Activated CD4-positive, CD25-positive, alpha-beta regulatory T cell treated with anti-CD3 and anti-CD28 coated beads, Interleukin-2, amount 50 U/mL, for 16 hours (primary cell): ENCODE data around the gene MAN2B2.
"Not testable (repeated sequence)": the region's sequence is repeated elsewhere in the genome, so short reads cannot be mapped to it uniquely, and the experiment has no call there.

ENCODE experiments used
- DNase-seq: peaks from one replicate; pipeline ENCODE4 v3.0.0-alpha.2; 2020; ENCODE audit warnings: low read depth, low spot score

Gene MAN2B2

DNA sequence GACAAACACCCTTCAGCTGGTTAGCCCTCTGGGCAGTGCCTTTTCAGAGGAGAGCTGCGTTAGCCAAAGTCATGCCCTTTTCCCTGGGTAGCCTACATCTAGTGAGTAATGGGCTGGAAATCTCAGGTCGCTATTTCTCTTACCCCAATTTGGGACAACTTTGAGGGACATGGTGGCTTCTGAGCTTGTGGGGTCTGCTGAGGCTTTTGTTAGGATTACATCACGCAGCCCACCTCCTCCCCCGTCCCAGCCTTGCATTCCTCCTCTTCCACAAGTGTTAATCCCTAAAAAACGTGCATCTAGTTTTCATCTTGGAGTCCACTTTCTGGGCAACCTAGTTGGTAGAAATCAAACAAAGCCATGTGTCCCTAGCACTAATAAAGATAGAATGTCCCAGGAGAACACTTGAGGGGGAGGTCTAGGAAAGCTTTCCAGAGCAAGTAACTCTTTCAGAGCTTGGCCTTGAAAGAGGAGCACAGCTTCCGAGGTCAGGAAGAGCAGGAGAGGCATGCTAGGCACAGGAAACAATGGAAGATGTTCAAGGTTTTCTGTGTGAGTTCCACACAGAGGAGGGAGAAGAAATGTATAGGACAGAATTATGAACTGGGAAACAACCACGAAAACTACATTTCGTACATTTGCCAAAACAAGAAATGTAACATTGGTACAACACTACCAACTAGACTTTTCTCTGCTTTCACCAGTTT is 68.3 kb downstream of the MAN2B2 start:
- no peak for DNase-seq

DNA sequence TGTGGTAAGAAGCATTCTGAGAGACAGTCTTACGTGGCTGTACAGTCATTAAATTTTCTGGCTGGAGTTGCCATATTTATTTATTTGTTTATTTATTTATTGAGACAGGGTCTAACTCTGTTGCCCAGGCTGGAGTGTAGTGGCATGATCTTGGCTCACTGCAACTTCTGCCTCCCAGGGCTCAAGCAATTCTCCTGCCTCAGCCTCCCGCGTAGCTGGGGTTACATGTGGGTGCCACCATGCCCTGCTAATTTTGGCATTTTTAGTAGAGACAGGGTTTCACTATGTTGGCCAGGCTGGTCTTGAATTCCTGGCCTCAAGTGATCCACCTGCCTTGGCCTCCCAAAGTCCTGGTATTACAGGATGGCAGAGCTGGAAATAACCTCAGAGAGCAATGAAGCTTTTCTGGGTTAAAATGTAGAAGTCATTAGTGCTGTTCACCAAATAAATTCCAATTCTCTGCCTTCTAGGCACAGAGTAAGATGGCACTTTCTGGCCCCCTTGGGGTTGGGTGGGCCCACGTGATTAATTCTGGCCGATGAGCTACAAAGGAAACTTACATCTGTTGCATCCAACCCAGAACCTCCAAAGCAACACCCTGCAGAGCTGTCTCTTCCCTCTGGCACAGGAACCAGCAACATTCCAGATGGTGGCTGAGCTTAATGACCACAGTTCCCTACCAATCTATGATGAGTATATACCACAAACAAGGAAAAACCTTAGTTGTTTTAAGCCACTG is 70.0 kb downstream of the MAN2B2 start:
- no peak for DNase-seq

DNA sequence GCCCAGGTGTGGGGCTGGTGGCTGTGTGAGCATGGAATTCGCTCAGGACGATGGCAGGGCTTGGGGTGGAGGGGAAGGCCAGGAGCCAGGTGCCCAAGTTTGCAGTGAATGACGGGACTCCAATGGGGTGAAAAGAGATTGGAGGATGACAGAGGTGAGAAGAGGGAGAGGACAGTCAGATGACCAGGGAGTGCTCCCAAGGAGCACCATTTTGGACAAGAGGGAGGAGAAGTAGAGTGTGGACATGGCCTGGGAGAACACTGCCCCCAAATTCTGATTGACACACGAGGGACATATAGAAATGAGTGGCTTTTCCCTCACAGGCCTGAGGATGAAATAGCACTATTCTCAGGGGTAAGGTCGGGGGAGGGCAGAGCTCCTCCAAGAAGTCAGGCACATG is 72.2 kb downstream of the MAN2B2 start:
- DNase-seq: no peak

DNA sequence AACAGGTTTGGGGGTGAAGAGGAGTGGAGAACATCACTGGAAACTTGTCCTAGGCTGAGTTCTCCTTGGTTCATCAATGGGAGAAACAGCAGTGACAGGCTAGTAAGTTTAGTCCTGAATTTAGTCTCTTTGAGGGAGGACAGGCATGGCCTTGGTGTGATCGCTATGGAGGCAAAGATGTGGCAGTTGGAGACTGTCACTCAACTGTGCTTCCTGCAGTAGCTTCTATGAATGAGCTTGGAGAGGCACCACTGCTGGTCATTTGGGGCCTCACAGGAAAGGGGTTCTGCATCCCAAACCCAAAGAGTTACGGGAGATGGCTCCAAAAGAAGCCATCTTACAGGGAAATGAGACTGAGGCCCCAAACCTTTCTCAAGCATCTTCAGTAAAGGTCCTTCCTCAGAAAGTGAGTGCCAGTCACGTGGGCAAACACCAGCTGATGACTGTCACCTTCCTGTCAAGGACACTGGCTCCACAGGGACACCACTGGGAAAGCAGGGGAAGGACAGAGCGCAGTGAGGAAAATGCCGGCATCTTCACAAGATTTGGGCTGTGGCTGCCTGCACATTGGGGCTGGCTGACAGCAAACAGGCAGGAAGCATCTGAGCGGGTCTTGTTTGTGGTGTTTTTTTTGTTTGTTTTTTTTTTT is 72.7 kb downstream of the MAN2B2 start:
- no peak for DNase-seq

DNA sequence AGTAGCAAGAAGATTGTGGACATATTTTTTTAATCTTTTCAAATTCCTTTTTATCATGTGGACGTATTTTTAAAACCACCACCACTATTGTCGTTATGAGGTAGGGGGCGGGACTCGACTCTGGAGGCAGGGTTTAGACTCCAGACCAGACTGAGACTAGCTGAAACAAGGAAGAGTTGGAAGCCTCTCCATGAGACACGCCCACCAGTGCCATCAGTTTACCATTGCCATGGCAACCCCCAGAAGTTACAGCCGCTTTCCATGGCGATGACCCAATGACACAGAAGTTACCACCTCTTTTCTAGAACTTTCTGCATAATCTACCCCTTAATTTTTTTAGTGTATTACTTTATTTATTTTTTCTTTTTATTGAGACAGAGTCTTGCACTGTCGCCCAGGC is 74.2 kb downstream of the MAN2B2 start:
- DNase-seq: no peak

DNA sequence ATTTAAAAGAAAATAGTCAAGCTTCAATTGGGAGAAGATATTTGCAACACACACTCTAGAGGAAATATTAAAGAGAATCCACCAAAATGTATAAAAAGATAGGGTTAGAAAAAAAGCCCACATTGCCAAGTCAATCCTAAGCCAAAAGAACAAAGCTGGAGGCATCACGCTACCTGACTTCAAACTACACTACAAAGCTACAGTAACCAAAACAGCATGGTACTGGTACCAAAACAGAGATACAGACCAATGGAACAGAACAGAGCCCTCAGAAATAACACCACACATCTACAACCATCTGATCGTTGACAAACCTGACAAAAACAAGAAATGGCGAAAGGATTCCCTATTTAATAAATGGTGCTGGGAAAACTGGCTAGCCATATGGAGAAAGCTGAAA is 79.2 kb downstream of the MAN2B2 start:
- DNase-seq: not testable (repeated sequence)

DNA sequence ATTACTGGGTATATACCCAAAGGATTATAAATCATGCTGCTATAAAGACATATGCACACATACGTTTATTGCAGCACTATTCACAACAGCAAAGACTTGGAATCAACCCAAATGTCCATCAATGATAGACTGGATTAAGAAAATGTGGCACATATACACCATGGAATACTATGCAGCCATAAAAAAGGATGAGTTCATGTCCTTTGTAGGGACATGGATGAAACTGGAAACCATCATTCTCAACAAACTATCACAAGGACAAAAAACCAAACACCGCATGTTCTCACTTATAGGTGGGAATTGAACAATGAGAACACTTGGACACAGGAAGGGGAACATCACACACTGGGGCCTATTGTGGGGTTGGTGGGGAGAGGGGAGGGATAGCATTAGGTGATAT is 80.3 kb downstream of the MAN2B2 start:
- DNase-seq: not testable (repeated sequence)

DNA sequence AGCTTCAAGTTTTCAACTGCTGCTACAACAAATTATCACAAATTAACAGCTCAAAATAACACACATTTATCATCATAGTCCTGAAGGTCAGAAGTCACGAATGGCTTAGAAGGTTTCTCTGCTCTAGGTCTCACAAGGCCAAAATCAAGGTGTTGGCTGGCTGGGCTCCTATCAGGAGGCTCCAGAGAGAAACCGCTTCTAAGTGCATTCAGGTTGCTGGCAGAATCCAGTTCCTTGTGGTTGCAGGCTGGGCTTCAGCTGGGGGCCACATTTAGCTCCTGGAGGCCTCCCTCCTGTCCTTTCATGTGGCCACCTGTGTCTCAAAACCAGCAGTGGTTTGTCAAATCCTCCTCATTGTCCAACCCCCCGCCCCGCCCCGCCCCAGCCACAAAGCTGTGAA is 80.9 kb downstream of the MAN2B2 start:
- DNase-seq: no peak

DNA sequence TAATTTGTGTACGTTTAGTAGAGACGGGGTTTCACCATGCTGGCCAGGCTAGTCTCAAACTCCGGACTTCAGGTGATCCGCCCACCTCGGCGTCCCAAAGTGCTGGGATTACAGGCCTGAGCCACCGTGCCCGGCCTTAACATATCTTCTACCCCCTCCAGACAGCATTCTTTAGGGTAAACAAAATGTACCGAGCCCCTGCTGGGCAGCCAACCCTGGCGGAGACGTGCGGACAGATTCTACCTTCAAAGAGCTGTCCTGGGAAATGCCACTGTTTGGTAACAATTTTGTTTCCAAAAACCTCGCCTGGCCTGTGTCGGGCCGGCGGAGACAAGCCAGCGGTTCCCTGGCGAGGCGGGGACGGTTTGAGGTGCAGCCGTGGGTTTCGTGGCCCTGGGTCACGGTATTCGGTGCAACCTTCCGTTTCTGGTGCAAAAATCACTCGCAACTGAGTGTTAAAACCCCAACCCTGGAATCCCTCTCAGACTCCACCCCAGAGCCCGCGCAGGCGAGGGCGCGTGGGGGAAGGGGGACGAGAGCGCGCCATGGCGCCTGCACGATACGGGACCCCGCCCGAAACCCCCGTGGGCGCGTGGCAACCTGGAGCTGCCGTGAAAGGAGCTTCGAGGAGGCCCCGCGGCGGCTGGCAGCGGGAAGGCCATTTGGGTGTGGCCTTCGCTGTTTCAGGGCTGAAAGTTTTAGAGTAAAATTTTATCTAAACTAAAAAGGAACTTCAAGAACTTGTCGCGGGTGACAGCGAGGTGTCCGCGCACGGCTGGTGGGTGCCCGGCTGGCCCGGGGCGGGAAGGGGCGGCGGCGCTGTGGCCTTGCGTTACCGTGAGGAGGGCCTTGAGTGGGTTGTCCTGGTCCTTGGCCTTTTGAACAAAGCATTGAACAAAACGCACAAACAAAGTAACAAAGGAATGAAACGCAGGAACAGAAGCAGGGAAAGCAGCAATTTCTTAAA is 82.5 kb downstream of the MAN2B2 start:
- DNase-seq: no peak

DNA sequence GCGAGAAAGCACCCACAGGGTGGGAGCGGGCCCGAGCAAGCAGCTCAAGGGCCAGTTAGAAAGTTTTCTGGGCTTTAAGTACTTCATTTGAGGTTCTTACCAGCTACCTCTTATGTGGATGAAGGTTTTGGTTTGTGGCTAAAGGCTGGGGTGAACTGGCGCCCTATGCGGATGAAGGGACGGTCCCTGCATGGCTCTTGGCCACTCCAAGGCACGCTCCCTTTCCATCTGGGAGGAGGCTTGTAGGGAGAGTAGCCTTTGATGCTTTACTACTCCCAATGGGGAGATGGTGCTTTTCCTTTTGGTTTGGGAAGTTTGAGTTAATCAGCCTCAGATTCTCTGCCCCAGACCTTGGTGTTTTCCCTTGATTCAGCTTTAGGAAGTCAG is 83.2 kb downstream of the MAN2B2 start:
- no peak for DNase-seq

DNA sequence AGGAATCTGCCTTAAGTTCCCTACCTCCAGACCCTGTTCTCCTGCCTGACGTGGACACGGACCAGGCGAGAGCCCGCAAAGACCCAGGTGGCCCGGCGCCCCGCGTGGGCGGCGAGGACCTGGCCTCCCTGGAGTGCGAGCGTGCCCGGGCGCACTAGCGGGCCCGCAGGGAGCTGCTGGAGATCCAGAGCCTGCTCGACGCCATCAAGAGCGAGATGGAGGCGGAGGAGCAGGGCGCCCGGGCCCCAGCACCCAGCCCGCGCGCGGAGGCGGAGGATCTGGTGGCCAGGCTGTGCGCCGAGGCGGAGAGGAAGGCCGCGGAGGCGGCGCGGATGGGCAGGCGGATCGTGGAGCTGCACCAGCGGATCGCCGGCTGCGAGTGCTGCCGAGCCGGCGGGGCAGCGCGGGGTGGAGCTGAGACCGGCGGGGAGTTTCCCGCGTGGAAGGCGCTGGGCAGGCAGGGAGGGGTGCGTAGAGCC is 83.6 kb downstream of the MAN2B2 start:
- no peak for DNase-seq

DNA sequence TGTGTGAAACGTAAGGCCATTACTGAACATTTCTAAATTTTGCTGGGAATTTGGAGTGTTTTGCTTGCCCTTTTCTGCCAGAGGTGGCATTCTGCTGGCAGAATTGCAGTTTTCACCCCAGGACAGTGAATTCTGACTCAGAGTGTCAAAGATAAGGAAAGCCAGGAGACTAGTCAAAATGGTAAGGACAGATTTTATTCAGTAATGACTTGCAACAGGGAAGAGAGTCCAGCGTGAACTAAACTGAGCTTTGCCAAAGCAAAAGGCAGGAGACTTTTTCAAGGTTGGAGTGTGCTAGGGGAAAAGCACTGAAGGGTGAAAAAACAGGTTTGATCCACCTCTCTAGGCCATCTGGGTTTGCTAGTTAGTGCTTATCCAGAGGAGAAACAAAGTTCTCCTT is 84.9 kb downstream of the MAN2B2 start:
- DNase-seq: no peak

DNA sequence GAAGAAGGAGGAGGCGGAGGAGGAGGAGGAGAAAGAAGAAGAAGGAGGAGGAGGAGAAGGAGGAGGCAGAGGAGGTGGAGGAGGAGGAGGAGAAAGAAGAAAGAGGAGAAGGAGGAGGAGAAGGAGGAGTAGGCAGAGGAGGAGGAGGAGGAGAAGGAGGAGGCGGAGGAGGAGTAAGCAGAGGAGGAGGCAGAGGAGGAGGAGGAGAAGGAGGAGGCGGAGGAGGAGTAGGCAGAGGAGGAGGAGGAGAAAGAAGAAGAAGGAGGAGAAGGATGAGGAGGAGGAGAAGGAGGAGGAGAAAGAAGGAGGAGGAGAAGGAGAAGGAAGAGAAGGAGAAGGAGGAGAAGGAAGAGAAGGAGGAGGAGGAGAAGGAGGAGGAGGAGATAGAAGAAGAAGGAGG is 85.4 kb downstream of the MAN2B2 start:
- DNase-seq: no peak

DNA sequence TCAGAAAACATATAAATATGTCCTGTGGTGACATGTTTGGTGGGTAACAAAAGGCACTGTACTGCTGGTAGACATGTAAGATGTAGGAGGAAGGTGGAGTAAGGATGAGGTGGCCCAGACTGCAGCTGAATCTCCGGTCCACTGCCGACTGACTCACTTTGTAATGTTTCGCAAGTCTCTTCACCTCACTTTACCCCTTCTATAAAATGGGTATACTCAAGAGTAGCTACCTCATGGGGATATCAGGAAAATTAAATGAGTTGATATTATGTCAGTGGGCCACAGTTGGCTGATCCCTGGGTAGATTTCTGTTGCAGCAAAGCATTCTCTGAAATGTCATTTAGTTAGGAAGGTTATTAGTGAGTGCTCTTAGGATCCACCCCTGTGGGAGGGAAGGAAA is 87.6 kb downstream of the MAN2B2 start:
- no peak for DNase-seq

DNA sequence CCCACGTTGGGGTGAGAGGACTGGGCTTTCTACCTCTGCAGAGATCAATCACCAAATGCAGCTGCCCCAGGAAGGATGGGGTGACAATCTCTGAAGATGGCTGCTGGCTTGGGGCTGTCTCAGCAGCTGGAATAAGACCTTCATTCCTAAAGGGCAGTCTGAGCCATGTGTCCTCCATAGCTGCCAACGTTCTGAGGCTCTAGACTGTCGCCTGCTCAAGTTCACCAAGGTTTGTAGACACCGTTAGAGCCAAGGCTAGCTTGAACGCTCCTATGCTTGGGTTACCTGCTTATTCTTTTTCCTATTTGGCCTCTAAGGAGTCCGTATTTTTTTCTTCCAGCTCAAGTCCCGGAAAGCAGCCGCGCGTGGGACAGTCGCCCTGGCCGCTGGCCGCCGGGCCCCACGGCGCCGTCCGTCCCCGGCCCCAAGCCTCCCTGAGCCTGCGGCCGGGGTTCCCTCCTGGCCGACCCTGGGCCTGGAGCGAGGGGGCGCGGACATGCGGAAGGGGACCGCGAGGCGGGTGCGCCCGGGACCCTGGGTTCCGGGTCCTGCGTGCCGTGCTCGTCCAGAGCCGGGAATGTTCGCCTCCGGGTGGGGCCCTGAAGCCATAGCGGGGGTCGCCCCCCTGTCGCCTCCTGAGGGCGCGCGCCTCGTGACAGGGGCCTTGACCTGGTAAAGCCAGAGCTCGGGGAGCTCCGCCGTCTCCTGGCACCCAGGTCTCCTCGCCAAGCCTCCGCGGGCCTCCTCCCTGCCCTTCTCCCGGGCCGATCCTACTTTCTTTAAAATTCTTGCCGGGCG is 88.8 kb downstream of the MAN2B2 start:
- no peak for DNase-seq

DNA sequence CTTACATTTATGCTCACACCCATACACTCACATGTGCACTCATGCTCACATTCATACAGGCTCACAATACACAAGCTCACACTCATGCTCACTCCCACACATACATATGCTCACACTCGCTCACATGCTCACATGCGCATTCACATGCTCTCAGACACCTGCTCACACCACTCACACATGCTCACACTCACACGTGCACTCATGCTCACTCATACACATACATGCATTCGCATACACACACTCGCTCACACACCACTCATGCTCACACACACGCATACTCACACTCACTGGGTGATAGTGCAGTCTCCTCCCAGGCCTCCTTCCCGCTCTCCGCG is 90.3 kb downstream of the MAN2B2 start:
- no peak for DNase-seq

DNA sequence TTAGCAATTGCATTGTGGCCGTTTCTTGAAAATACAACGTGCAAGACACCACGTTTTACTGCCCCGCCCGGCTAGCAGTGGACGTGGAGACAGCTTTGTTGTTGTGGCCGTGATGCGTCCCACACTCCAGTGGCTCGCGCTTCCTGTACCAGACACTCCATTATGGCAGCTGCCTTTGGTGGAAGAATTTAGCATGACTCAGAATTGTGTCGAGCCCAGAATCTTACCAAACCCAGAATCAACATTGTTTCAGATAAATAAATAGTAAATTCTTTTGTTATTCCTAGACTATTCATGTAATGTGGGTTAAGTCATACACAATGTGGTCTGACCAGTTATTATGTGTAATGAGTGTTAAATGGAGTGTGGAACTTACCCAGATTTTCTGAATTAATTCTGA is 93.4 kb downstream of the MAN2B2 start:
- DNase-seq: no peak

DNA sequence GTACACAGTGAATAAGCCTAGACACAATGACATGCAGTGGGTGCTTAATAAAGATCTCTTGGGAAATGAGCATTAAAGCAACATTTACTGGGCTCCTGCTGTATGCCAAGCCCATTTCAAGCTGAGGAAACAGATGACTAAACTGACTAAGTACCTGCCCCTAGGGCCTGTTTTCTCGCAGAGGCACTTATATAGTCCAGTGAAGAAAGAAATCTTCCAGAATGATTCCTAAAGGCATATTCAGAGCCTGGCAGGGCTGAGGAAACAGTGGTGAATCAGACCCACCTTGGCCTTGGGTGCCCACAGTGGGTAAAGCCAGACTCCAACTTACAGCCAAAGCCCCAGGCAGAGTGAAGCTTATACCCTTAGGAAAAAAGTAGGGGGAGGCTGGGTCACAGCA is 96.7 kb downstream of the MAN2B2 start:
- no peak for DNase-seq

DNA sequence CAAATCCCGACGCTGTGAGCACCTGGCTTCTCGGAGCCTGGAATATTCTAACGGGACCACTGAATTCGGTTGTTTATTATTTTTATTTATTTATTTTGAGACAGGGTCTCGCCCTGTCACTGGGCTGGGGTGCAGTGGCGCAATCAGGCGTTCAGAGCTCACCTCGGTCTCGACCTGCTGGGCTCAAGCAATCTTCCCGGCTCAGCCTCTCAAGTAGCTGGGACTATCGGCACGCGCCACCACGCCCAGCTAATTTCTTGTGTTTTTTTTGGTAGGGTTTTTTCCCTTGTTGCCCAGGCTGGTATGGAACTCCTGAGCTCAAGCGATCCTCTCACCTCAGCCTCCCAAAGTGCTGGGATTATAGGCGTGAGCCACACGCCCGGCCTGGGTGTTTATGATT is 97.1 kb downstream of the MAN2B2 start:
- DNase-seq: no peak

DNA sequence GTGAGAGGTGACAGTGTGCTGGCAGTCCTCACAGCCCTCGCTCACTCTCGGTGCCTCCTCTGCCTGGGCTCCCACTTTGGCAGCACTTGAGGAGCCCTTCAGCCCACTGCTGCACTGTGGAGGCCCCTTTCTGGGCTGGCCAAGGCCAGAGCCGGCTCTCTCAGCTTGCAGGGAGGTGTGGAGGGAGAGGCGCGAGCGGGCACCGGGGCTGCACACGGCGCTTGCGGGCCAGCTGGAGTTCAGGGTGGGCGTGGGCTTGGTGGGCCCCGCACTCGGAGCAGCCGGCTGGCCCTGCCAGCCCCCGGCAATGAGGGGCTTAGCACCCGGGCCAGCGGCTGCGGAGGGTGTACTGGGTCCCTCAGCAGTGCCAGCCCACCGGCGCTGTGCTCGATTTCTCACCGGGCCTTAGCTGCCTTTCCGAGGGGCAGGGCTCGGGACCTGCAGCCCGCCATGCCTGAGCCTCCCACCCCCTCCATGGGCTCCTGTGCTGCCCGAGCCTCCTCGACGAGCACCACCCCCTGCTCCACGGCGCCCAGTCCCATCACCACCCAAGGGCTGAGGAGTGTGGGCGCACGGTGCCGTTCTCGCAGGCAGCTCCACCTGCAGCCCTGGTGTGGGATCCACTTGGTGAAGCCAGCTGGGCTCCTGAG is 97.7 kb downstream of the MAN2B2 start:
- DNase-seq: not testable (repeated sequence)
